Measurements from ENCODE around the gene PRKD2. TPM values are rescaled to one million over a fixed set of nuclear protein-coding genes. Genes with fewer than 3 reads are reported as not detected.

The PRKD2 gene
- total and polyA plus RNA-seq, 3 donors from 2014 or later, result 22.6 to 35.4 (median 25.6) TPM

GRCh38 chr19:46700704-46701103, 16.2 kb downstream of the PRKD2 start:
- TF ChIP-seq CTCF (IDR thresholded peaks at IDR 0.05) (no peak), POLR2A (IDR thresholded peaks at IDR 0.05) (no peak)
- WGBS, 2 donors, result 92 to 95% methylated on average over 13 of the region's 13 CpGs
- H3K27me3 ChIP-seq, result no peaks in the 10 kb centered on the region
- intact Hi-C loops (cut with DNase I; ENCODE audit: low total_unique reads), result no loop called here
- H3K36me3 ChIP-seq (ENCODE audit: low read depth, missing control alignments), result no peaks in the 10 kb centered on the region
- H3K27ac ChIP-seq, result no peak overlapping the region
- no peaks in the 10 kb centered on the region for H3K4me1 ChIP-seq
- H3K9me3 ChIP-seq, result no peaks in the 10 kb centered on the region
- DNase-seq, result no peak
- no peak overlapping the region for H3K4me3 ChIP-seq

GRCh38 chr19:46698395-46699321, 18.3 kb downstream of the PRKD2 start:
- no peak overlapping the region for H3K4me3 ChIP-seq
- no peak overlapping the region for H3K27ac ChIP-seq
- no peaks in the 10 kb centered on the region for H3K9me3 ChIP-seq
- no peak for DNase-seq
- TF ChIP-seq POLR2A (IDR thresholded peaks at IDR 0.05) (no peak), CTCF (IDR thresholded peaks at IDR 0.05) (no peak)
- no peaks in the 10 kb centered on the region for H3K4me1 ChIP-seq
- H3K36me3 ChIP-seq (ENCODE audit: low read depth, missing control alignments), result no peaks in the 10 kb centered on the region
- H3K27me3 ChIP-seq, result no peaks in the 10 kb centered on the region
- 92 to 96% methylated on average over 9 to 11 of the region's 11 CpGs for WGBS, 2 donors
- intact Hi-C loops (cut with DNase I; ENCODE audit: low total_unique reads), result no loop called here

- no peaks in the 10 kb centered on the region for H3K4me1 ChIP-seq
- H3K27me3 ChIP-seq, result no peaks in the 10 kb centered on the region
- no peak overlapping the region for H3K27ac ChIP-seq
- 48 to 52% methylated on average over 38 to 39 of the region's 39 CpGs for WGBS, 2 donors
- no peaks in the 10 kb centered on the region for H3K9me3 ChIP-seq
- TF ChIP-seq POLR2A (IDR thresholded peaks at IDR 0.05), result no peak
- no peak for TF ChIP-seq CTCF (IDR thresholded peaks at IDR 0.05)
- H3K36me3 ChIP-seq (ENCODE audit: low read depth, missing control alignments), result no peaks in the 10 kb centered on the region
- intact Hi-C loops (cut with DNase I; ENCODE audit: low total_unique reads), result no loop called here
- peak overlapping the region in 1 of 2 donors; percentile 10 for H3K4me3 ChIP-seq
- peak; percentile 90 for DNase-seq
These were observed 19.5 kb downstream of the PRKD2 start for GRCh38 chr19:46697204-46697960.

GRCh38 chr19:46696866-46697203, 20.1 kb downstream of the PRKD2 start:
- H3K27ac ChIP-seq, result no peak overlapping the region
- no peaks in the 10 kb centered on the region for H3K9me3 ChIP-seq
- no peak for DNase-seq
- intact Hi-C loops (cut with DNase I; ENCODE audit: low total_unique reads), result no loop called here
- H3K36me3 ChIP-seq (ENCODE audit: low read depth, missing control alignments), result no peaks in the 10 kb centered on the region
- H3K4me3 ChIP-seq, result peak overlapping the region in 1 of 2 donors; percentile 10
- WGBS, 2 donors, result 68 to 69% methylated on average over 9 of the region's 9 CpGs
- TF ChIP-seq CTCF (IDR thresholded peaks at IDR 0.05), result no peak
- no peak for TF ChIP-seq POLR2A (IDR thresholded peaks at IDR 0.05)
- no peaks in the 10 kb centered on the region for H3K4me1 ChIP-seq
- H3K27me3 ChIP-seq, result no peaks in the 10 kb centered on the region
